HepG2 (cell line): ENCODE measurements around the gene MYL11. TPM values are rescaled to one million over a fixed set of nuclear protein-coding genes. Genes with fewer than 3 reads are reported as not detected.

Experiments used
- DPF2 ChIP-seq: sonication (generic); formaldehyde crosslinking; IDR thresholded peaks from 2 replicates; pipeline ENCODE4 v1.4.0; 2020; ENCODE audit warnings: mild to moderate bottlenecking, low read depth, missing genetic modification reagents, borderline replicate concordance
- THAP7 ChIP-seq: sonication (generic); formaldehyde crosslinking; IDR thresholded peaks from 2 replicates; pipeline ENCODE4 v1.8.1; 2023; ENCODE audit warnings: mild to moderate bottlenecking, missing genetic modification reagents
- XBP1 ChIP-seq: sonication (generic); formaldehyde crosslinking; IDR thresholded peaks from 2 replicates; pipeline ENCODE4 v1.5.0; 2020; ENCODE audit warnings: missing genetic modification reagents
- ZHX2 ChIP-seq, 2 experiments: sonication (generic) in 1 of 2; formaldehyde crosslinking in 1 of 2; IDR thresholded peaks; 2 replicates each; pipeline versions ENCODE4 v1.6.1 to v1.9.0; 2014 to 2022; ENCODE audit warnings: antibody characterized with exemption in 1 of 2, borderline replicate concordance in 1 of 2, inconsistent platforms in 1 of 2, low read depth in 1 of 2, missing genetic modification reagents in 1 of 2
- ZSCAN25 ChIP-seq: sonication (generic); formaldehyde crosslinking; IDR thresholded peaks from 2 replicates; pipeline ENCODE4 v1.8.0; 2022; ENCODE audit warnings: mild to moderate bottlenecking, missing genetic modification reagents
- ZSCAN5A ChIP-seq: sonication (generic); formaldehyde crosslinking; IDR thresholded peaks from 2 replicates; pipeline ENCODE4 v1.8.0; 2022; ENCODE audit warnings: mild to moderate bottlenecking, missing genetic modification reagents, borderline replicate concordance
- polyA plus RNA-seq, 8 experiments: library from polyadenylated mRNA; depleted of rRNA in 3 of 8; stranded (reverse) in 7 of 8; unstranded in 1 of 8; fragments of >200 nt; fragmentation: Illumina TruSeq in 4 of 8; extraction: Trizol in 4 of 8; gene quantifications; 2 replicates each; pipeline versions ENCODE4 v1.2.1 to v1.2.3, GENCODE V29; 2011 to 2016; ENCODE audit warnings: low read depth in 4 of 8, missing spikeins in 1 of 8, mixed read lengths in 1 of 8; ENCODE audit not compliant: insufficient read depth in 1 of 8
- total RNA-seq, 5 experiments: library from RNA; depleted of rRNA; stranded (reverse); fragments of >200 nt; fragmentation: Illumina TruSeq; extraction: Trizol; gene quantifications; 2 replicates each; pipeline ENCODE4 v1.2.3, GENCODE V29; 2016; ENCODE audit warnings: low read depth in 1 of 5
- TF ChIP-seq, protein P1 (sequence below): sonication (generic); formaldehyde crosslinking; IDR thresholded peaks from 2 replicates; pipeline ENCODE4 v1.4.0; 2020; ENCODE audit warnings: mild to moderate bottlenecking, missing genetic modification reagents
- TF ChIP-seq, protein P2 (sequence below): sonication (generic); formaldehyde crosslinking; IDR thresholded peaks from 2 replicates; pipeline ENCODE4 v1.5.0; 2020; ENCODE audit warnings: mild to moderate bottlenecking, missing genetic modification reagents, borderline replicate concordance

The MYL11 gene
- total and polyA plus RNA-seq, 2 of the 13 experiments (the other 11 are each of a cell fraction or from before 2014, with no cell fraction given) = not detected

- TF ChIP-seq, protein P1, sequence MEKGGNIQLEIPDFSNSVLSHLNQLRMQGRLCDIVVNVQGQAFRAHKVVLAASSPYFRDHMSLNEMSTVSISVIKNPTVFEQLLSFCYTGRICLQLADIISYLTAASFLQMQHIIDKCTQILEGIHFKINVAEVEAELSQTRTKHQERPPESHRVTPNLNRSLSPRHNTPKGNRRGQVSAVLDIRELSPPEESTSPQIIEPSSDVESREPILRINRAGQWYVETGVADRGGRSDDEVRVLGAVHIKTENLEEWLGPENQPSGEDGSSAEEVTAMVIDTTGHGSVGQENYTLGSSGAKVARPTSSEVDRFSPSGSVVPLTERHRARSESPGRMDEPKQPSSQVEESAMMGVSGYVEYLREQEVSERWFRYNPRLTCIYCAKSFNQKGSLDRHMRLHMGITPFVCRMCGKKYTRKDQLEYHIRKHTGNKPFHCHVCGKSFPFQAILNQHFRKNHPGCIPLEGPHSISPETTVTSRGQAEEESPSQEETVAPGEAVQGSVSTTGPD (CRISPR knock-in tag) = no peak
- TF ChIP-seq XBP1 (CRISPR knock-in tag) (no peak), THAP7 (CRISPR knock-in tag) (peak; percentile 83; the same call in 1 of the 2 replicates), ZSCAN5A (CRISPR knock-in tag) (no peak), ZSCAN25 (CRISPR knock-in tag) (no peak), DPF2 (CRISPR knock-in tag) (no peak), ZHX2 (IDR thresholded peaks at IDR 0.05; ENCODE audit: low read depth) (no peak; the same call in 1 of the 2 replicates), ZHX2 (CRISPR knock-in tag; IDR thresholded peaks at IDR 0.05; ENCODE audit: borderline replicate concordance) (peak; percentile 20; the same call in 1 of the 2 replicates)
- TF ChIP-seq, protein P2, sequence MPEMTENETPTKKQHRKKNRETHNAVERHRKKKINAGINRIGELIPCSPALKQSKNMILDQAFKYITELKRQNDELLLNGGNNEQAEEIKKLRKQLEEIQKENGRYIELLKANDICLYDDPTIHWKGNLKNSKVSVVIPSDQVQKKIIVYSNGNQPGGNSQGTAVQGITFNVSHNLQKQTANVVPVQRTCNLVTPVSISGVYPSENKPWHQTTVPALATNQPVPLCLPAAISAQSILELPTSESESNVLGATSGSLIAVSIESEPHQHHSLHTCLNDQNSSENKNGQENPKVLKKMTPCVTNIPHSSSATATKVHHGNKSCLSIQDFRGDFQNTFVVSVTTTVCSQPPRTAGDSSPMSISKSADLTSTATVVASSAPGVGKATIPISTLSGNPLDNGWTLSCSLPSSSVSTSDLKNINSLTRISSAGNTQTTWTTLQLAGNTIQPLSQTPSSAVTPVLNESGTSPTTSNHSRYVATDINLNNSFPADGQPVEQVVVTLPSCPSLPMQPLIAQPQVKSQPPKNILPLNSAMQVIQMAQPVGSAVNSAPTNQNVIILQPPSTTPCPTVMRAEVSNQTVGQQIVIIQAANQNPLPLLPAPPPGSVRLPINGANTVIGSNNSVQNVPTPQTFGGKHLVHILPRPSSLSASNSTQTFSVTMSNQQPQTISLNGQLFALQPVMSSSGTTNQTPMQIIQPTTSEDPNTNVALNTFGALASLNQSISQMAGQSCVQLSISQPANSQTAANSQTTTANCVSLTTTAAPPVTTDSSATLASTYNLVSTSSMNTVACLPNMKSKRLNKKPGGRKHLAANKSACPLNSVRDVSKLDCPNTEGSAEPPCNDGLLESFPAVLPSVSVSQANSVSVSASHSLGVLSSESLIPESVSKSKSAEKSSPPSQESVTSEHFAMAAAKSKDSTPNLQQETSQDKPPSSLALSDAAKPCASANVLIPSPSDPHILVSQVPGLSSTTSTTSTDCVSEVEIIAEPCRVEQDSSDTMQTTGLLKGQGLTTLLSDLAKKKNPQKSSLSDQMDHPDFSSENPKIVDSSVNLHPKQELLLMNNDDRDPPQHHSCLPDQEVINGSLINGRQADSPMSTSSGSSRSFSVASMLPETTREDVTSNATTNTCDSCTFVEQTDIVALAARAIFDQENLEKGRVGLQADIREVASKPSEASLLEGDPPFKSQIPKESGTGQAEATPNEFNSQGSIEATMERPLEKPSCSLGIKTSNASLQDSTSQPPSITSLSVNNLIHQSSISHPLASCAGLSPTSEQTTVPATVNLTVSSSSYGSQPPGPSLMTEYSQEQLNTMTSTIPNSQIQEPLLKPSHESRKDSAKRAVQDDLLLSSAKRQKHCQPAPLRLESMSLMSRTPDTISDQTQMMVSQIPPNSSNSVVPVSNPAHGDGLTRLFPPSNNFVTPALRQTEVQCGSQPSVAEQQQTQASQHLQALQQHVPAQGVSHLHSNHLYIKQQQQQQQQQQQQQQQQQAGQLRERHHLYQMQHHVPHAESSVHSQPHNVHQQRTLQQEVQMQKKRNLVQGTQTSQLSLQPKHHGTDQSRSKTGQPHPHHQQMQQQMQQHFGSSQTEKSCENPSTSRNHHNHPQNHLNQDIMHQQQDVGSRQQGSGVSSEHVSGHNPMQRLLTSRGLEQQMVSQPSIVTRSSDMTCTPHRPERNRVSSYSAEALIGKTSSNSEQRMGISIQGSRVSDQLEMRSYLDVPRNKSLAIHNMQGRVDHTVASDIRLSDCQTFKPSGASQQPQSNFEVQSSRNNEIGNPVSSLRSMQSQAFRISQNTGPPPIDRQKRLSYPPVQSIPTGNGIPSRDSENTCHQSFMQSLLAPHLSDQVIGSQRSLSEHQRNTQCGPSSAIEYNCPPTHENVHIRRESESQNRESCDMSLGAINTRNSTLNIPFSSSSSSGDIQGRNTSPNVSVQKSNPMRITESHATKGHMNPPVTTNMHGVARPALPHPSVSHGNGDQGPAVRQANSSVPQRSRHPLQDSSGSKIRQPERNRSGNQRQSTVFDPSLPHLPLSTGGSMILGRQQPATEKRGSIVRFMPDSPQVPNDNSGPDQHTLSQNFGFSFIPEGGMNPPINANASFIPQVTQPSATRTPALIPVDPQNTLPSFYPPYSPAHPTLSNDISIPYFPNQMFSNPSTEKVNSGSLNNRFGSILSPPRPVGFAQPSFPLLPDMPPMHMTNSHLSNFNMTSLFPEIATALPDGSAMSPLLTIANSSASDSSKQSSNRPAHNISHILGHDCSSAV (CRISPR knock-in tag) = no peak
These were observed 5.3 kb upstream of the MYL11 start (continued) for GRCh38 chr16:30369091-30369937.
